SK-N-DZ (cell line): Measurements from ENCODE around the gene LTBP1.

Experiments
- DNase-seq: peaks from one replicate; pipeline ENCODE4 v3.0.0-alpha.2; 2015; ENCODE audit warnings: low spot score

LTBP1 gene

DNA sequence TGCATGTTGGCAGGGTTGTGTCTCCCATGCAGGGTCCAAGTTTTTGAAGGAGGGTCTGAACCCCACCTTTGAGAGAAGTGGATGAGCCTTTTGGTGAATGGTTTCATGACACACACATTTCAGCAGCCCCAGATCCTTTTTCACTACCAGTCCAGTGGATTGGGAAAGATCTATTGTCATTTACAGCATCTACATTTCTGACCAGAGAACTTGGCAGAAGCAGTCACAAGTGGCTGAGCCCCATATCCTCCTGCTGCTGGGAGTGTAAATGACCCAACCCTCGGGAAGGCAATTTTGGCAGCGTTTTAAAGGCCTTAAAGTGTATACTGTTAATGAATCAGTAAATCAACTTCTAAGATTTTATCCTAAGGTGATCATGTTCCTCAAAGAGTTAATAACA, 355.6 kb downstream of the LTBP1 start:
- no peak for DNase-seq

DNA sequence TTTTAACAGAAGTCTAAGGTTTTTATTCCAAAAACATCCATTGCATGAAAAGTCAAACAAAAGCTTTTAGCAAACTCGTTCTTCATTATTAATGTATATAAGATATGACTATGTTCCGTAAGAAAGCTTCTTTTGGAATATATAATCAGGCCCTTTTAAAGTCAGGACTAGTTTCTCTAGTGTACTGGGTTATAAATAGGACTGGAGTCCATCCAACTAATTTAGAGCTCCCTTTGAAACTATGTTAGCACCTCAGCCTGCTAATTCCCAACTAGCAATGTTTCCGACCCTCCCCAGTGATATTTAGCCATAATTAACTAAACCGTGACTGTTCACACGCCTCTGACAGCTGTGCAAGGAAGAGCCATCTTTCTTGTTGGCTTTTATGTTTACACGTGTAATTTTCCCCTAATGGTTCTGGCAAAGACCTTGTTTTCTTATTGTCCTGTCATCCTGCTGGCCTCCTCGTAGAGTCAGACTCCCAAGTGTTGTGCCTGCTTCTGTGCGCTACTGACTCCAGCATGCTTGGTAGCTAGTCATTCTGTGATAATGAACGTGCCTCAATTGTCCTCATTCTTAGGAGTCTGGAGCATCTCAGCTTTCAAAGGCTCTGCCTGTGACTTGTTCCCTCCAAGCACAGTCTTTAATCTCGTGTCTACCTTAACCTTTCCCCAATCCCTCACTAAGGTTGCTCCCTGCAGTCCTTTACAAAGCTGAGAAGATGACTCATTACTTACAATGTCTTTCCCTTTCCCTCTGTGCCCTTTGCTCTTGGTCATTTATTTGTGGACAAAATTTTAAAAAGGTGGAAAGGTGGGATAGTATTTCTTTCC, 357.5 kb downstream of the LTBP1 start:
- DNase-seq: no peak

GRCh38 chr2:33307659-33308270, 361.0 kb downstream of the LTBP1 start:
- no peak for DNase-seq

DNA sequence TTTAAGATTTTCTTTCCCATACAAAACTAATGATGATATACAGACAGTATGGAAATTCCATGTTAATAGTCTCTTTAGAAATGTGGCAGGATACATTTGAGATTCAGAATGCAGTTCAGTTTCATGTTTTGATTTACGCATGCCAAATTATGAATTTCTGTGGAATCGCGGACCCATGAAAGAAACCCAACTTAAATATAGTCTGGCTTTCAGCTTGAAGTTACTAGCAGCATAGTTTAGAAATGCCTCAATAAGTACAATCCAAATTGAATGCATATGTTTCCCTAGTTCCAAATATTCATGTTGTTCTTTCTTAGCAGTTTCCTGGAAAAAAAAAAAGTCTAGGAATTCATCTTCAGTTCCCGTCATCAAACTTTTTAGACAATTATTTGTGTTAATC, 365.6 kb downstream of the LTBP1 start:
- no peak for DNase-seq

DNA sequence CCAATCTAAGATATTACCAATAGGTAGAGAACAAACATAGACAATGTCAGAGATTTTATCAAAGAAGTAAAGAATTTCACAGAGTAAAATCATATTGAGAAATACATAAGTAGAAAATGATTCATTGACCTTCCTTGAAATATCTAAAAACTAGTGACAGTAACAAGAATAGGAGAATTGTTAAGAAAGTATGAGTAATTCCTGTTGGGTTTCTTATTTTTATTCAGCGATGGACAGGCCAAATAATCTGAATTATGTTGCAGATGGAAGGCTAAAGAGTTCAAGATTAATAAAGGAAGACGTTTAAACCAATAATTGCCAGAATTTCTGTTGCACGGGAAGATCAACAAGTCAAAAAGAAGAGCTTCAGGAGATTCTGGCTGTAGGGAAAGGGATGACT, 366.3 kb downstream of the LTBP1 start:
- no peak for DNase-seq

DNA sequence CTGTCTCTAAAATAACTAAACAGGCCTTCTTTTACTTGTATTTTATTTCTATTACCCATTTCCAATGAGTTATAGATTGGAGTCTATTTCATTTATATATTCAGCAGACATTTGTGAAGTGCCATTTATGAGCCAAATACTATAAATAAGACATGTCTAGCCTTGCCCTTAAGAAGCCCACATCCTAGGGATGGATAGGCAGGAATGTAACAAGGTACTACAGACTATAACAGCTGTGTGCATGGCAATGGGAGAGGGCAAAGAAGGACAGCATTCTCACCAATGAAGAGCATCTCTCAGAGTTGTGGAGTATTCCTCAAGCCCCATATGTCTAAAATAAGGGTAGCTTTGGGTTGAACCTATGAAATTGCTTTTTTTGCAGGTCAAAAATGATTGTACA, 367.8 kb downstream of the LTBP1 start:
- no peak for DNase-seq

DNA sequence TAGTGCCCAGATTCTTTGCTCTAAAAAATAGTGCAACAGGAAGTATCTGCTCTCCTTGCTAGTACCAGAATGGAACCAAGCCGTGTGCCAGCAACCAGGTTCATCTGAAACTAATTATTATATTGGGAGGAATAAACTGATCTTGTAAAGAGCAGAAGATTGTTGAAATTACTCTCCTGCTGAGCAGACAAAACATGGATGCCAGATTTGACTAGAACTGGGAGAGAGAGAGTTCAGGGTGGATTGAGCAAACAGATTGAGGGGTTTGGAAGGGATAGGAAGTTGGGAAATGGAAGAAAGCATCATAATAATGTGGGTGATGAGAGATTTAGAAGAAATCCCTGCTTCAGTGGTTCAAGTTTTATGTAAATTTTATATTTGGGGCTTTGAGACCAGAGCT, 369.6 kb downstream of the LTBP1 start:
- no peak for DNase-seq

DNA sequence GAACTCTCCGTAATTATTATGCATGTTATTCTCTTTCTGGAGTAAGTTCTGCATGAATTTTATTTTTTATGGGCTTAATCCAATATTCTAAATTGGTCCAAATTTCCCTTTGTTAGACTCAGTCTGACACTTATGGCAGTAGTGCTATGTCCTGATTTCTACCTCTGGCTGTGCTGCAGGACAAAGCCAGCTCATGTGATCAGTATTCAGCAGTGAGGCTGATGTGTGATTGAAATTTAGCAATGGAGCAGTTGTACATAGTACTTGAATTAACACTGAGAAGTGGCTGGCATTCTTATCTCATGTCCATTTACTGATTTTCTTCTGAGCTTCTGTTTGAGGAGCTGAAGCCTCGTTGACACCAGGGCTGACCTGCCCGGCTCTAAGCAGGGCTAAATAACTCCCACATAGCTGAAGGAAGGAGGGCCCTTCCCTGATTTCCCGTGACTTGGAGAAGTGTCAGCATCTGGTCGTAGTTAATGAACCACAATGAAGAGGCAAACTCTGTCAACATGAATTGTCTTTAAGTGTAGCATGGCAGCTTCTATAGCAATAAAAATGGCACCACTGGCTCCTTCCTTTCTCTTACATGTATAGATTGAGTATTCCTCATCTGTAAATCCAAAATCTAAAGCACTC, 370.7 kb downstream of the LTBP1 start:
- DNase-seq: no peak

DNA sequence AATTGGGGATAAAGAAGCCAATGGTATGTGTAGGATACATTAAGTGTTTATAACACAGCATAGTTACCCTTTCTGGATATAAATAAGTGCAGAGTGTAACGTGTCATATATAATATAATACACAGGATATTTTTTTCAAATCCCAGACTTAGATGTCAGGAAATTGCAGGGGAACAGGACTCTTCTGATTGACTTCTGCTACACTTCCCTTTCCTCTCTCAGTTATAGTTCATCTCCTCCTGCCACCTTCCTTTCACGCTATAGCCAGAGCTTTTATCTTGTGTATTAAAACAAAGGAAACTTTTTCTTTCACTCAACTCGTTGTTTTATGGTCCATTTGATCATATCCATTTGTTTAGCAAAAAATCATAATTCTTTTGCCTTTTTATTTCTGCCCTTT, 371.7 kb downstream of the LTBP1 start:
- DNase-seq: no peak

DNA sequence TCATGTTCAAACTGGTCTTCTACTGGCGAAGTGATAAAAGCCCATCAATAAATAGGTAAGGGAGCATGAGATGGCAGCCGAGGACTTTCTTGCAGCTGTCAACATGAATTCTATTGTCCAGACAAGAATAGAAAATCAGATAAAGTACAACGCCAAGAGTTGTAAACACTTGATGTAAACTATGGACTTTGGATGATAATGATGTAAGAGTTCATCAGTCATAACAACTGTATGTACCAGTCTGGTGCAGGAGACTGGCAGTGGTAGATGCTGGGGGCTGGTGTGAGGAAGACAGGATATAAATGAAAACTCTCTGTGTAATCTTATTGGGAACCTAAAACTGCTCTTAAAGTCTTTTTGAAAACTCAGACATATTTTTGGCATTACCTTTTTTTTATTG, 373.8 kb downstream of the LTBP1 start:
- no peak for DNase-seq

DNA sequence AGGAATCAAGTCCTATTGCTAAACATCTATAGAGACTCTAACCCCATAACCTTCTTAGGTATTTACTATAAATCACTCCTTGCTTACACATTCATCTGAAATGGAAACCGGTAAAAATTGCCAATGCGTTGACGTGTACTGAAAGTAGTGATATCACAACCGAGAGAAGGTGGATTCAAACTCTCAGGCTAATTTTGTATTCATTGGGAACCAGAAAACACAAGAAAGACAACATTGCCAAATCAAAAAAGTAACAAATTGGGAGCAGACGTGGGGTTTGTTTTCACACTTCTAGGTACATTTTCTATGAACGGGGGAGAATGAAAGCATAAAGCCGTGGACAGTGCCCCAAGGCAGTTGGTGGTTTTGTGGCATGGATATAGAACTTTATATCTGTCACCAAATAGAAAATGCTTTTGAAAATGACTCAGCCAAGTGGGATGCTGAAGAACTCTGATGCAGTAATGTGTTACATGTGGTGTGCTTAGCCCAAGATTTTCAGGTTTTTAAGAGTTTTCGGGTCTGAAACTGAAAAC, 374.6 kb downstream of the LTBP1 start:
- no peak for DNase-seq

DNA sequence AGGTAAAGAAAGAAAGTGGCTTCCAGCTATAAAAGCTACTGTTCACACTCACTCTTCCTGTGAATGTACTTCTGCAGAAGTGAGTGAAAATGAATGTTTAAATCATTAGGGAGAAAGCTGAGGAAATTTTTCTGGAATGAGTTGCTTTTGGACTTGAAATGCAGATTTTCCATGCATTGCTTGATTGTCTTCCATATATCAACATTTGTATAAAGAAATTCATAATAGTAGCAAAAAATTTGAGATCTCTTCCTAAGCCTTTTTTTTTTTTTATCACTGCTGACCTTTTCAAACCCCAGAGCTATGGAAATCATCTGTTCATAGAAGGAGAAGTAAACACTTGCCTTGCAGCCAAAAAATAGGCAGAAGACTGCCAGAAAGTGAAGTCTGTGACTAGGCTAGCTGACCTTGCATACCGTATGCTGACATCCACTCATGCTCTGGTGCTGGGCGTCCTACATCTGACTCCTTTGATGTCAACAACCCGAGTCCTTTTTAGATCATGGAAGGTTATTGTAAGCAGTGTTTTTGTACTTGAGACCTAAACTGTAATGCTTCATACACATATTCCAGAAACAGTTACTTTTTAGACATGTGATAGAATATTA, 375.2 kb downstream of the LTBP1 start:
- DNase-seq: no peak

- DNase-seq: no peak
Observed at GRCh38 chr2:33322612-33323011, 375.9 kb downstream of the LTBP1 start.

DNA sequence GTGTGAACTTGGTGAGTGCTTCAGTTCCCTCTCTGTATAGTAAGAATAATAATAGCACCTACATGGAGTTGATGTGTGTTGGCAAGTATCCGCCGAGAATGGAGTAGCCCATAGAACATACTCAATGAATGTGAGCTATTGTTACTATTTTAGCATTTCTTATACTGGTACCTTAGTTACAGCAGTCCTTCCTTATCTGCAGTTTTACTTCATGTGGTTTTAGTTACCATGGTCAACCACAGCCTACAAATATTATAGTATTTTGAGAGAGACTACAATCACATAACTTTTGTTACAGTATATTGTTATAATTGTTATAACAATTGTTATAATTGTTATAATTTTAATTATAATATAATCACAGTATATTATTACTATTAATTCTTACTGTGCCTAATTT, 377.2 kb downstream of the LTBP1 start:
- DNase-seq: no peak

DNA sequence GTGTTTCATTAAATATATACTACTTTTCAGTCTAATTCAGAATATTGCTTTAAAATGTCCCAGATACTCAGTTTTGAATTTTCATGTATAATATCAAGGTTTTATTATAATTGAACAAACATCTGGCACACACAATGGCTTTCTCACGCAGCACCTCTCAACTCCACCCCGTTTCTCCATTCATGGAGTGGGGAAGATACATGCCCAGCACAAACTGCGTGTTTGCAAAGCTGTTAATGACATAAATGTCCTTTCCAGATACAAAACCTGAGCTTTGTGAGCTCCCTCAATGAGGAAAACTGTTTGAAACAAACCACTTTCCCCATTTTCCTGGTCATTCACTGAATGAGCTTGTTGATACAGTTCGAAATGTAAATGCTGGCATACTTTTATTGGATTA, 379.3 kb downstream of the LTBP1 start:
- DNase-seq: no peak

- no peak for DNase-seq
Observed at GRCh38 chr2:33333433-33333832, 386.7 kb downstream of the LTBP1 start.

- DNase-seq: no peak
Observed at GRCh38 chr2:33334083-33334482, 387.3 kb downstream of the LTBP1 start.

DNA sequence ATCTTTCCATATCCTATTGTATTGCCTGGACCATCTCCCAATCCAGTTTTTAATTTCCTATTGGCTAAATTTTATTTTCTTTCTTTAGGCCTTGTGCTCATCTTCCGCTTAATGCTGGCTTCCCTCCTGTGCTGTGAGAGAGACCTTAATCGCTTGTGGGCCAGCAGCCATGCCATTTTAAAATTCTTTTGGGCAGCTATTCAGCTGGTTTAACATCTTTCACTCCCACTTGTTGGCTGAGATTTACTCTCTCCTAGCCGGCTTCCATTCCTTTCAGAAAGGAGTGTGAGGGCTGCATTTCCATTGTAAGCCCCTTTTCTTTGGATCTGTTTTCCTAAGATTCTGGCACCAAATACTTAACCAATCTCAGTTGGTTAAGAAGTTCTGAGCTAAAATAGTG, 388.8 kb downstream of the LTBP1 start:
- DNase-seq: no peak

GRCh38 chr2:33336036-33336625, 389.4 kb downstream of the LTBP1 start:
- DNase-seq: no peak

- DNase-seq: no peak
Observed at GRCh38 chr2:33337385-33337960, 390.7 kb downstream of the LTBP1 start.

DNA sequence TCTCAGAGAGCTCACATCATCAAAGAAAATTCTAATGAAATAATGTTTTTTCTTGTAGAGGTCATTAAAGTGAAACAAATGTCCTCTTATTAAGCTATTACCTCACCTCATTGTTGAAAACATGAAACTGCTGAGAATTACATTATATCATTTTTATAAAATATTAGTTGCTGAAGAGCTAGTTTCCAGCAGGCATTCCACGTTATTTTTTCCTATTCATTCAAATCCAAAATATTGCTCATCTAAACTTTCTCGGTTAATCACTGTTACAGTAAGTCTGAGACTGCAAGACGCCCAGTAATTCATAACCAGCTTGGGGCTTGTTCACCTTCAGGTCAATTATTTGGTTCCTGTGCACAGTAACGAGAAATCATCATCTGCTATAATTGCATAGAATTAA, 391.2 kb downstream of the LTBP1 start:
- no peak for DNase-seq

GRCh38 chr2:33339269-33339668, 392.5 kb downstream of the LTBP1 start:
- no peak for DNase-seq
